ENCODE results near the gene PRKCB. TPM values are rescaled to one million over a fixed set of nuclear protein-coding genes. Genes with fewer than 3 reads are reported as not detected.
A peak's percentile ranks its signal among the peaks of the same experiment; 100 is the strongest.

The PRKCB gene
- total and polyA plus RNA-seq, 2 of the 8 experiments (the other 6 are each of a cell fraction or from before 2014, with no cell fraction given) = 7.1 to 12.1 TPM

DNA sequence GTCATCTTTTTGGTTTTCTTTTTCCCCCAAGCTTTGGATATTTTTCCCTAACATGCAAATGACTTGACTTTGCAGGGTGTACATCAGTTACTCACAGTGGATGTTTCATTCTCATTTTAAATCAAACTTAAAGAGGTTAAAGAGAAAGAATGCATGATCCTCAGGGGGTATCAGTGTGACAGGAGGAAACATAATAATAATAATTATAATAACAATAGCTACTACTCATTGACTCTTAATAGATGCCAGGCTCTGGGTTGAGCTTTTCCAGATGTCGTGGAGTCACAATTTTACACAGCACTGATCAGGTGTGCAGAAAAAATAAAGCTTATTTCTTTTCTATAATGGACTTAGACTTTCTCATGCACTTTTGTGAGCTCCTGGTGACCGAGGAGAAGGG lies 263.1 kb downstream of the PRKCB start:
- H3K14ac ChIP-seq (ENCODE audit: insufficient read length) = no peak overlapping the region
- H3K18ac ChIP-seq (ENCODE audit: extremely low read depth, low read length) = peak overlapping the region; percentile 91; the same call in 1 of the 2 replicates
- peaks cover 3% of the 10 kb centered on the region; the same call in 1 of the 2 replicates for H3K23me2 ChIP-seq (ENCODE audit: low read depth, low read length)
- peak overlapping the region; percentile 63; the same call in 1 of the 2 replicates for H2BK12ac ChIP-seq (ENCODE audit: low read depth, low read length)
- peak overlapping the region; percentile 87; the same call in 1 of the 2 replicates for H2BK5ac ChIP-seq (ENCODE audit: low read depth, low read length)
- 8% methylated on average over 2 of the region's 2 CpGs; no CpG with 5 or more reads in 1 of the 2 experiments for WGBS, 2 experiments (ENCODE audit: extremely low coverage in 1 of 2, insufficient coverage in 1 of 2, insufficient read length in 1 of 2, insufficient replicate concordance in 2 of 2, low coverage in 1 of 2, low lambda C conversion rate in 2 of 2, missing lambda C conversion rate in 1 of 2)
- H3K79me2 ChIP-seq (ENCODE audit: control insufficient read depth in 1 of 2, insufficient read depth in 2 of 2, low read length in 2 of 2) = no peaks in the 10 kb centered on the region
- H3K36me3 ChIP-seq (ENCODE audit: control insufficient read depth in 2 of 4, insufficient read depth in 4 of 4, low read length in 3 of 4) = no peaks in the 10 kb centered on the region
- H3K79me1 ChIP-seq (ENCODE audit: low read depth, low read length) = no peaks in the 10 kb centered on the region
- FAIRE-seq (no peak), DNase-seq (ENCODE audit: low read depth in 1 of 2, low spot score in 2 of 2) (no peak)
- no peak overlapping the region for H2BK15ac ChIP-seq (ENCODE audit: low read length)
- peak overlapping the region; percentile 78; the same call in 1 of the 2 replicates for H2AK5ac ChIP-seq (ENCODE audit: low read depth, low read length)
- H4K91ac ChIP-seq (replicated peaks; ENCODE audit: insufficient read length, low read length) = peak overlapping the region; percentile 47
- H2AFZ ChIP-seq (ENCODE audit: low read length) = no peak overlapping the region
- no peak overlapping the region for H3K23ac ChIP-seq (ENCODE audit: insufficient read length)
- H4K5ac ChIP-seq (ENCODE audit: insufficient read length, low read depth, low read length) = no peak overlapping the region
- no peaks in the 10 kb centered on the region for H3K9me3 ChIP-seq (ENCODE audit: insufficient read depth in 2 of 2, low read depth in 1 of 2, low read length in 1 of 2)
- peak overlapping the region; percentile 97 for H2BK120ac ChIP-seq (replicated peaks; ENCODE audit: low read depth, low read length)
- peak overlapping the region; percentile 38 to 48 for H3K4me2 ChIP-seq (ENCODE audit: insufficient read depth in 1 of 2, low read depth in 2 of 2, low read length in 2 of 2)
- H4K8ac ChIP-seq (ENCODE audit: extremely low read depth, insufficient read depth, low read length) = no peak overlapping the region
- H4K20me1 ChIP-seq (replicated peaks in 1 of 2; ENCODE audit: control insufficient read depth in 1 of 2, insufficient read depth in 2 of 2, low read length in 2 of 2) = no peaks in the 10 kb centered on the region
- CTCF ChIA-PET (ENCODE audit: partially characterized antibody) = interaction anchor here (0.8 to 2.6 kb wide), 7 partner anchors 19 to 155 kb away, joined by 3 to 9 read pairs (median 4); no protein-coding TSS in a partner anchor
- peak overlapping the region; percentile 74 for H3K4ac ChIP-seq (replicated peaks; ENCODE audit: insufficient read length, low read depth, low read length)
- no peak overlapping the region for H3K56ac ChIP-seq (replicated peaks; ENCODE audit: insufficient read length, low read depth, low read length)
- POLR2A ChIA-PET (ENCODE audit: partially characterized antibody) = interaction anchor here (0.8 to 1.2 kb wide), 4 partner anchors 10 to 154 kb away, joined by 3 to 5 read pairs (median 4); no protein-coding TSS in a partner anchor
- H3K9ac ChIP-seq (replicated peaks in 1 of 4; ENCODE audit: extremely low read depth in 1 of 4, low read depth in 3 of 4, low read length in 3 of 4) = no peak overlapping the region
- no peak overlapping the region for H3K27ac ChIP-seq (ENCODE audit: low read depth, low read length)
- H2BK20ac ChIP-seq (ENCODE audit: low read length) = peak overlapping the region; percentile 94; the same call in 1 of the 2 replicates
- TF ChIP-seq SRF (IDR thresholded peaks at IDR 0.05; ENCODE audit: low read depth, low read length) = no peak
- TF ChIP-seq JUN (IDR thresholded peaks at IDR 0.05; ENCODE audit: low read depth, low read length) = no peak
- TF ChIP-seq SP1 (IDR thresholded peaks at IDR 0.05; ENCODE audit: low read depth, low read length) = peak; percentile 65; the same call in 1 of the 2 replicates
- no peak for TF ChIP-seq CHD2 (IDR thresholded peaks at IDR 0.05; ENCODE audit: low read length)
- peak in 1 of 2 experiments; percentile 82; a peak in 1 of 3 replicates for TF ChIP-seq EP300 (IDR thresholded peaks at IDR 0.05; ENCODE audit: borderline replicate concordance in 1 of 2, low read depth in 2 of 2, low read length in 2 of 2)
- peak; percentile 98 for TF ChIP-seq TCF12 (IDR thresholded peaks at IDR 0.05; ENCODE audit: low read depth, low read length)
- peak; percentile 90 for TF ChIP-seq NANOG (IDR thresholded peaks at IDR 0.05; ENCODE audit: insufficient read depth, low read depth, low read length, poor library complexity, severe bottlenecking)
- peak in 1 of 2 experiments; percentile 67; a peak in 1 of 4 replicates for TF ChIP-seq HDAC2 (IDR thresholded peaks at IDR 0.05; ENCODE audit: borderline replicate concordance in 1 of 2, low read depth in 2 of 2, low read length in 2 of 2)
- peak overlapping the region in 1 of 4 experiments; percentile 8; a peak in 1 of 8 replicates for H3K4me3 ChIP-seq (ENCODE audit: extremely low read depth in 1 of 4, insufficient read depth in 2 of 4, low read depth in 3 of 4, low read length in 4 of 4)
- no peaks in the 10 kb centered on the region for H3K27me3 ChIP-seq (replicated peaks in 1 of 4; ENCODE audit: control insufficient read depth in 3 of 4, extremely low read depth in 1 of 4, insufficient read depth in 3 of 4, low read length in 3 of 4)
- peaks cover 3 to 17% (median 5%) of the 10 kb centered on the region in 4 experiments; a peak in 6 of 7 replicates for H3K4me1 ChIP-seq (replicated peaks in 1 of 4; ENCODE audit: control insufficient read depth in 3 of 4, insufficient read depth in 4 of 4, low read length in 3 of 4)
